DND-41 (cell line): Measurements from ENCODE around the gene BOD1L2.

ENCODE experiments used
- ATAC-seq: fragments of 200-7000 bp; cut with Tn5 transposase; 3 replicates; pipeline ENCODE4 v1.9.1; 2021; ENCODE audit warnings: low read depth; ENCODE audit not compliant: insufficient read depth
- DNase-seq: peaks from one replicate; pipeline ENCODE4 v3.0.0-alpha.2; 2020
- H2AFZ ChIP-seq: 2 replicates; pipeline ENCODE4 v1.6.0; 2012; ENCODE audit warnings: low read depth, low read length
- H3K27ac ChIP-seq: 2 replicates; pipeline ENCODE4 v1.5.1; 2012; ENCODE audit warnings: low read length, inconsistent platforms
- H3K27me3 ChIP-seq: fragments of 200-600 bp; sonication (generic); 2 replicates; pipeline ENCODE4 v1.6.0; 2012; ENCODE audit warnings: low read length, mild to moderate bottlenecking, inconsistent platforms; ENCODE audit not compliant: insufficient read depth, poor library complexity
- H3K36me3 ChIP-seq: 2 replicates; pipeline ENCODE4 v1.5.1; 2012; ENCODE audit warnings: low read length, inconsistent platforms; ENCODE audit not compliant: insufficient read depth
- H3K4me1 ChIP-seq: 2 replicates; pipeline ENCODE4 v1.5.1; 2012; ENCODE audit warnings: mild to moderate bottlenecking, low read length; ENCODE audit not compliant: insufficient read depth
- H3K4me2 ChIP-seq: 2 replicates; pipeline ENCODE4 v1.6.0; 2012; ENCODE audit warnings: mild to moderate bottlenecking, moderate library complexity, low read length, inconsistent platforms; ENCODE audit not compliant: insufficient read depth
- H3K4me3 ChIP-seq, 2 experiments: fragments of 200-600 bp in 1 of 2; shearing (Covaris generic) in 1 of 2; 2 replicates each; pipeline ENCODE4 v1.5.1; 2012 to 2016; ENCODE audit warnings: inconsistent platforms in 2 of 2, low read length in 2 of 2, mild to moderate bottlenecking in 2 of 2, low read depth in 1 of 2, moderate library complexity in 1 of 2
- H3K79me2 ChIP-seq: 2 replicates; pipeline ENCODE4 v1.6.0; 2012; ENCODE audit warnings: low read length, inconsistent platforms; ENCODE audit not compliant: insufficient read depth
- H3K9ac ChIP-seq: 2 replicates; pipeline ENCODE4 v1.6.0; 2012; ENCODE audit warnings: low read depth, mild to moderate bottlenecking, inconsistent platforms, low read length, moderate library complexity
- H3K9me3 ChIP-seq: 2 replicates; pipeline ENCODE4 v1.5.1; 2012; ENCODE audit warnings: low read length, moderate library complexity, mild to moderate bottlenecking, inconsistent platforms; ENCODE audit not compliant: insufficient read depth, severe bottlenecking
- H4K20me1 ChIP-seq: 2 replicates; pipeline ENCODE4 v1.6.0; 2012; ENCODE audit warnings: low read length; ENCODE audit not compliant: insufficient read depth
- EZH2 ChIP-seq: IDR thresholded peaks from 3 replicates; pipeline ENCODE4 v1.6.1; 2012; ENCODE audit warnings: borderline replicate concordance, low read depth, mild to moderate bottlenecking, moderate library complexity, low read length, inconsistent platforms; ENCODE audit not compliant: severe bottlenecking
- TF ChIP-seq, protein P1 (sequence below): IDR thresholded peaks from 2 replicates; pipeline ENCODE4 v1.5.1; 2012; ENCODE audit warnings: borderline replicate concordance, low read length, moderate library complexity, mild to moderate bottlenecking; ENCODE audit not compliant: poor library complexity, severe bottlenecking; ENCODE audit errors: extremely low read depth

Gene BOD1L2

DNA sequence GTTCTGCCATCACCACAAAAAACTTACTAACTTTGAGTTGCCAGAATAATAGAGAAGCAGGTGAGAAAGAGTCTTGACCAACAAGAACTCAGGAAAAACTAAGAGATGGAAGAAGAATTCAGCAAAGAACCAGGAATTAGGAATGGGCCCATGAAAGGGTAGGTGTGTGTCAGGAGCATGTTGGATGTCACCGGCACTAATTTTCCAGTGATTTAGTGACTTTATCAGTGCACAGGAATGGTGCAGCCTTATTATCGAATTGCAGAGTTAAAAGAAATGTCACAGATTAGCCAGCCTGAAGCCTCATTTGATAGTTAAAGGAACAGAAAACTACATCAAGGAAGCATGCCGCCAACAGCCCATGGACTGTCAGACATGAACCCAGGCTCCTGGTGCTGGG, 9.0 kb upstream of the BOD1L2 start:
- no peak for ATAC-seq
- no peaks in the 10 kb centered on the region for H3K9me3 ChIP-seq

DNA sequence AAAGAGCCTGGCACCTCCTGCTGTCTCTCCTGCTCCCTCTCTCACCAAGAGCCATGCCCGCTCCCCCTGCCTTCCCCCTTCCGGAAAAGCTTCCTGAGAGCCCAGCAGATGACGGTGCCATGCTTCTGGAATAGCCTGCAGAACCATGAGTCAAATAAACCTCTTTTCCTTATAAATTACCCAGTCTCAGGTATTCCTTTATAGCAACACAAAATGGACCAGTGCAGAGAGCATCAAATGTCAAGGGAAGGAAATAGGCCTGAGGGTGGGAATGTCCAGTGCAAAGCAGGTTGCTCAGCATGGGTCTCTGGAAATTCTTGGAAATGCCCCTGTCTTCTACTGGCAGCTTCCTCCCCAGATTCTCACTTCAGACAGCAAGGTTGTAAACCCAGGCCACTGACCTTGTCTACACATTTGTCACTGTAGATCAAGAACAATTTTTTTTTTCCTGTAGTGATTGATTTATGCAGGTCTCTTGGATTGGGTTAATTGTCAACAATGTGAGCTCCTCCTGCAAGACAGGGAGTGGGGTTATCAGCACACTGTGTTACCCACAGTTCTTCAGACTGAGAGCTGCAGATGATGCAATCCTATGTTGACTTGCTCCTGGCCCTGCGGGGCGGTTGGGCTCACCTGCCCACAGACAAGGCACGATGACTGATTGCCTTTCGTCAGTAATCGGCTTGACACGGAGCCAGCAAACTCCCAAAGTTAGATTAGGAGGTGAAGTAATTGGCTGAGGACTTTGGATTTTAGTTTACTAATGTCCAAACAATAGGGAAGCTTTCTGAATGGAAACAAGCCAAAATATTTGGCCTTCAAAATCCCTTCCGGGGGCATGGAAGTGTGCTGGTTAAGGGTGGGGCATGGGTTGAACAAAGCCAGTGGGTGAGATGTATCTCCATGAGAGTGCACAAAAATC, 5.4 kb upstream of the BOD1L2 start:
- no peak overlapping the region for H3K27ac ChIP-seq
- no peaks in the 10 kb centered on the region for H4K20me1 ChIP-seq
- peaks cover 2% of the 10 kb centered on the region for H3K27me3 ChIP-seq
- ATAC-seq = no peak
- TF ChIP-seq EZH2 = no peak
- TF ChIP-seq, protein P1, sequence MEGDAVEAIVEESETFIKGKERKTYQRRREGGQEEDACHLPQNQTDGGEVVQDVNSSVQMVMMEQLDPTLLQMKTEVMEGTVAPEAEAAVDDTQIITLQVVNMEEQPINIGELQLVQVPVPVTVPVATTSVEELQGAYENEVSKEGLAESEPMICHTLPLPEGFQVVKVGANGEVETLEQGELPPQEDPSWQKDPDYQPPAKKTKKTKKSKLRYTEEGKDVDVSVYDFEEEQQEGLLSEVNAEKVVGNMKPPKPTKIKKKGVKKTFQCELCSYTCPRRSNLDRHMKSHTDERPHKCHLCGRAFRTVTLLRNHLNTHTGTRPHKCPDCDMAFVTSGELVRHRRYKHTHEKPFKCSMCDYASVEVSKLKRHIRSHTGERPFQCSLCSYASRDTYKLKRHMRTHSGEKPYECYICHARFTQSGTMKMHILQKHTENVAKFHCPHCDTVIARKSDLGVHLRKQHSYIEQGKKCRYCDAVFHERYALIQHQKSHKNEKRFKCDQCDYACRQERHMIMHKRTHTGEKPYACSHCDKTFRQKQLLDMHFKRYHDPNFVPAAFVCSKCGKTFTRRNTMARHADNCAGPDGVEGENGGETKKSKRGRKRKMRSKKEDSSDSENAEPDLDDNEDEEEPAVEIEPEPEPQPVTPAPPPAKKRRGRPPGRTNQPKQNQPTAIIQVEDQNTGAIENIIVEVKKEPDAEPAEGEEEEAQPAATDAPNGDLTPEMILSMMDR = no peak
- DNase-seq = peak; percentile 6
- no peak overlapping the region for H2AFZ ChIP-seq
- no peak overlapping the region for H3K4me2 ChIP-seq
- H3K79me2 ChIP-seq = no peaks in the 10 kb centered on the region
- no peak overlapping the region for H3K4me3 ChIP-seq
- H3K36me3 ChIP-seq = no peaks in the 10 kb centered on the region
- no peaks in the 10 kb centered on the region for H3K9me3 ChIP-seq
- H3K9ac ChIP-seq = no peak overlapping the region
- H3K4me1 ChIP-seq = no peaks in the 10 kb centered on the region

More for the DNA sequence above, 9.0 kb upstream of the BOD1L2 start:
- H3K27me3 ChIP-seq = no peaks in the 10 kb centered on the region
- no peak for DNase-seq
- H4K20me1 ChIP-seq = no peaks in the 10 kb centered on the region
- H3K4me1 ChIP-seq = no peaks in the 10 kb centered on the region
- no peak overlapping the region for H3K9ac ChIP-seq
- no peak overlapping the region for H3K4me2 ChIP-seq
- H3K4me3 ChIP-seq = no peak overlapping the region
- no peaks in the 10 kb centered on the region for H3K36me3 ChIP-seq
- H3K27ac ChIP-seq = no peak overlapping the region
- H2AFZ ChIP-seq = no peak overlapping the region
- no peaks in the 10 kb centered on the region for H3K79me2 ChIP-seq
- TF ChIP-seq, protein P1 = no peak
- TF ChIP-seq EZH2 = no peak

DNA sequence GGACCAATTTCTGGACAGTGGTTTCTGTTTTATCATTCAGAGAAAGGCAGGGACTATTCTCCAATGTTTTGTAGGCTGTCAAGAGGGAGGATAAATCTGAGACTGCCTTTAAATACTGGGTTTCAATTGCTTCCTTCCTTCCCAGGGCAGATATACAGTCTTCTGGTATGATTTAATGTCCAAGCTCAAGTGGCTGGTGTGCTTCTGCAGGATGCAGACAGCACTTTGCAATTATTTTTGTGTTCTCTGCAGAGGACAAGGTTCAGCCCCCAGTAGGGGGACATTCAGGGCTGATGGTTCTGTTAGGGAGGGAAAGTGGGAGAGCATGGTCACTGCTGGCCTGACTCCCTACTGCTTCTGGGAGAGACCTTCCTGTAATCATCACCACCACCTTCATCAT, 4.6 kb upstream of the BOD1L2 start:
- Histone ChIP-seq H3K9me3 (no peaks in the 10 kb centered on the region), H3K4me3 (no peak overlapping the region), H4K20me1 (no peaks in the 10 kb centered on the region), H3K27ac (no peak overlapping the region), H3K79me2 (no peaks in the 10 kb centered on the region), H3K36me3 (no peaks in the 10 kb centered on the region), H2AFZ (no peak overlapping the region), H3K27me3 (peaks cover 2% of the 10 kb centered on the region), H3K9ac (no peak overlapping the region), H3K4me1 (no peaks in the 10 kb centered on the region), H3K4me2 (no peak overlapping the region)
- DNase-seq (no peak), ATAC-seq (no peak)
- TF ChIP-seq, protein P1 = no peak
- TF ChIP-seq EZH2 = no peak

DNA sequence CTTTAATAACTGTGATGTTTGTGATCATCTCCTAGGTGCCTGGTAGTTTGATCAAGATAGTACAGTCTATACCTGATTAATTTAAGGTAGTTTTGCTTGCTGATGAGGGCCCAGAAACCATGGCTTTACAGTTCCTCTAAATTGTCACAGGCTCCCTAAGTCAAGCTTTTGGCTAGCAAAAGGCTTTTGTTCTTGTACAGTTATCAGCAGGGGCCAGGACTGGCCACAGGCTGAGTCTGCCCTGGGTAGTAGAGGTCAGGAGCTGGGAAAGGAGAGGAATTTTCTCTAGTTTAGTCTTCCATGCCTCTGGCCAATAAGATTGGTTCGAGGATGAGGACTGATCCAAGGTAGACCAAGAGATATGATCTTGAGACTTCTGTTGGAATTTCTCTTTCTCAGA, 3.6 kb upstream of the BOD1L2 start:
- Histone ChIP-seq H2AFZ (no peak overlapping the region), H3K36me3 (no peaks in the 10 kb centered on the region), H3K27ac (no peak overlapping the region), H3K4me2 (no peak overlapping the region), H3K9me3 (no peaks in the 10 kb centered on the region), H3K79me2 (no peaks in the 10 kb centered on the region), H3K4me1 (no peaks in the 10 kb centered on the region), H3K9ac (no peak overlapping the region), H4K20me1 (no peaks in the 10 kb centered on the region), H3K4me3 (no peak overlapping the region), H3K27me3 (peaks cover 2% of the 10 kb centered on the region)
- TF ChIP-seq, protein P1 = no peak
- TF ChIP-seq EZH2 = no peak
- DNase-seq = no peak
- no peak for ATAC-seq
